Lower lobe of right lung (tissue), 2 donors: ENCODE measurements around the gene DTX4. TPM values are rescaled to one million over a fixed set of nuclear protein-coding genes. Genes with fewer than 3 reads are reported as not detected.
A peak's percentile ranks its signal among the peaks of the same experiment; 100 is the strongest.

Source experiments
- ATAC-seq, 2 donors: fragments of 200-7000 bp; cut with Tn5 transposase; one replicate each; pipeline ENCODE4 v1.9.1; 2020 to 2022; ENCODE audit warnings: mild to moderate bottlenecking in 2 of 2, moderate library complexity in 2 of 2
- DNase-seq: peaks from one replicate; pipeline ENCODE4 v3.0.0-alpha.2; 2020
- H3K27ac ChIP-seq: fragments of 200-600 bp; one replicate; pipeline ENCODE4 v1.8.0; 2022
- H3K27me3 ChIP-seq: fragments of 200-600 bp; one replicate; pipeline ENCODE4 v1.8.0; 2022; ENCODE audit warnings: low read depth
- H3K36me3 ChIP-seq: fragments of 200-600 bp; one replicate; pipeline ENCODE4 v1.8.0; 2022; ENCODE audit warnings: mild to moderate bottlenecking
- H3K4me1 ChIP-seq: fragments of 200-600 bp; one replicate; pipeline ENCODE4 v1.8.0; 2022
- H3K4me3 ChIP-seq: fragments of 200-600 bp; one replicate; pipeline ENCODE4 v1.8.0; 2022; ENCODE audit warnings: mild to moderate bottlenecking
- H3K9me3 ChIP-seq: fragments of 200-600 bp; one replicate; pipeline ENCODE4 v1.8.0; 2022
- CTCF ChIP-seq: fragments of 200-600 bp; IDR thresholded peaks from one replicate; pipeline ENCODE4 v1.8.0; 2022; ENCODE audit warnings: antibody characterized with exemption, mild to moderate bottlenecking
- intact Hi-C: fragments of 100-400 bp; cut with DNase I; formaldehyde crosslinking; loops from one replicate; pipeline ENCODE4 v1.11.0; 2022
- total RNA-seq: library from RNA; stranded (reverse); fragmentation: NEBNext Ultra II Directional; extraction: Animal tissue kit (Norgen Biotek cat#: 25700); gene quantifications from one replicate; pipeline ENCODE4 v1.2.1, GENCODE V29; 2021
- donor health status: DM: no; HTN: yes; CAD: no; lungs with severe emphysema.

Gene DTX4
- total RNA-seq, 1 donor from 2014 or later: 51.7 TPM

DNA sequence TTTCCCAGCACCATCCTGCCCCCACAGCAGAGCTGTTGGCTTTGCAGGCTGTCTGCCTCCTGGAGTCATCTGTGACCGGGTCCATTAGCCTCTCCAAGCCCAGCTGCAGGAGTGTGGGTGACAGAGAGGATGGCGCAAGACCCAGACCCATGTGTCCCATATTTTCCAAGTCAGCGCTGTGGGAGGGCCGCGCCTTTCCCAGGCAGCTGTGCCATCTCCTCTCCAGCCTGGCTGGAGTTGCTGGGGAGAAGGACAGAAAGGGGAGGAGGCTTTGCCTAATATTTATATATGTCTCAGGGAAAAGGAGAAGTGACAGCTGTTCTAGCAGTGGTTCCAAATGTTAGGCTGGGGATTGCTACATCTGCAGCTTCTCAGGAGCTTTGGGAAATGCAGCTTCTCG lies 15.7 kb downstream of the DTX4 start:
- H3K27ac ChIP-seq: peak overlapping the region; percentile 63
- H3K36me3 ChIP-seq: peaks cover 31% of the 10 kb centered on the region
- no peak for TF ChIP-seq CTCF
- no peak overlapping the region for H3K4me3 ChIP-seq
- ATAC-seq (peak; percentile 53 to 76), DNase-seq (peak; percentile 72)
- peaks cover 82% of the 10 kb centered on the region for H3K4me1 ChIP-seq
- no peaks in the 10 kb centered on the region for H3K9me3 ChIP-seq
- intact Hi-C loops: no loop called here
- H3K27me3 ChIP-seq: no peaks in the 10 kb centered on the region

- Histone ChIP-seq H3K9me3 (no peaks in the 10 kb centered on the region), H3K27me3 (no peaks in the 10 kb centered on the region), H3K4me1 (peaks cover 70% of the 10 kb centered on the region), H3K36me3 (peaks cover 40% of the 10 kb centered on the region), H3K27ac (peak overlapping the region; percentile 46), H3K4me3 (no peak overlapping the region)
- TF ChIP-seq CTCF: no peak
- ATAC-seq (peak; percentile 40 to 48), DNase-seq (no peak)
- intact Hi-C loops: no loop called here
Observed at GRCh38 chr11:59188954-59189353, 17.0 kb downstream of the DTX4 start.

- Histone ChIP-seq H3K27me3 (no peaks in the 10 kb centered on the region), H3K27ac (peak overlapping the region; percentile 46), H3K36me3 (peaks cover 48% of the 10 kb centered on the region), H3K4me3 (no peak overlapping the region), H3K4me1 (peaks cover 59% of the 10 kb centered on the region), H3K9me3 (no peaks in the 10 kb centered on the region)
- ATAC-seq (peak in 1 of 2 donors; percentile 15), DNase-seq (no peak)
- intact Hi-C loops: no loop called here
- TF ChIP-seq CTCF: no peak
Observed at GRCh38 chr11:59189986-59190385, 18.1 kb downstream of the DTX4 start.

GRCh38 chr11:59191095-59191494 lies 19.2 kb downstream of the DTX4 start:
- Histone ChIP-seq H3K9me3 (no peaks in the 10 kb centered on the region), H3K27ac (no peak overlapping the region), H3K27me3 (no peaks in the 10 kb centered on the region), H3K36me3 (peaks cover 57% of the 10 kb centered on the region), H3K4me3 (no peak overlapping the region), H3K4me1 (peaks cover 51% of the 10 kb centered on the region)
- intact Hi-C loops: no loop called here
- ATAC-seq: no peak
- no peak for TF ChIP-seq CTCF
- no peak for DNase-seq

DNA sequence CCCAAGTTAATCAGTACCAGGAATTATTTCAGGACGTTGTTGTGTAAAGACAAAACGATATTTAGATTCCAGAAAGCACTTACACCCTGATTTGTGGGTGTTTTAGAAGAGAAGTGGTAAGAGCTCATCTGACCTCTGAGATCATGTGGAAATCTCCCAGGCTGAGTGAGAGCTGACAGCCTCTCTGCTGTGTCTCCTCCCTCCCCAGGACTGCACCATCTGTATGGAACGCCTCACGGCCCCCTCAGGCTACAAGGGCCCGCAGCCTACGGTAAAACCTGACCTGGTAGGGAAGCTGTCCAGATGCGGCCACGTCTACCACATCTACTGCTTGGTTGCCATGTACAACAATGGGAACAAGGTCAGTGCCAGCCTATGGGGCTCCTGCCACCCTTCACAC lies 20.0 kb downstream of the DTX4 start:
- Histone ChIP-seq H3K27ac (no peak overlapping the region), H3K9me3 (no peaks in the 10 kb centered on the region), H3K27me3 (no peaks in the 10 kb centered on the region), H3K4me3 (peak overlapping the region; percentile 27), H3K36me3 (peaks cover 65% of the 10 kb centered on the region), H3K4me1 (peaks cover 49% of the 10 kb centered on the region)
- intact Hi-C loops: no loop called here
- ATAC-seq (peak; percentile 43 to 45), DNase-seq (no peak)
- no peak for TF ChIP-seq CTCF
